Mesenteric fat pad (tissue), 1 donor: ENCODE results near the gene COL18A1. TPM values are rescaled to one million over a fixed set of nuclear protein-coding genes. Genes with fewer than 3 reads are reported as not detected.

Experiments
- DNase-seq: peaks from one replicate; pipeline ENCODE4 v3.0.0-alpha.2; 2020; ENCODE audit warnings: low spot score
- total RNA-seq: library from RNA; stranded (reverse); fragmentation: NEBNext Ultra II Directional; extraction: Animal tissue kit (Norgen Biotek cat#: 25700); gene quantifications from one replicate; pipeline ENCODE4 v1.2.1, GENCODE V29; 2021
- donor health status: DM: yes; HTN: yes; CAD: no.

COL18A1 gene
- total RNA-seq, 1 donor from 2014 or later: 79.8 TPM

GRCh38 chr21:45396620-45396995 lies 8.4 kb upstream of the COL18A1 start:
- peak; percentile 62 for DNase-seq

- DNase-seq: no peak
Observed at GRCh38 chr21:45397381-45397780, 7.6 kb upstream of the COL18A1 start.

GRCh38 chr21:45401054-45401518 lies 3.9 kb upstream of the COL18A1 start:
- DNase-seq: no peak

- DNase-seq: no peak
Observed at GRCh38 chr21:45401916-45402900, 2.8 kb upstream of the COL18A1 start.

GRCh38 chr21:45403133-45403824 lies 1.7 kb upstream of the COL18A1 start:
- DNase-seq: no peak

GRCh38 chr21:45403825-45404729 lies 888 bp upstream of the COL18A1 start:
- no peak for DNase-seq

GRCh38 chr21:45405271-45405818 lies 380 bp downstream of the COL18A1 start:
- no peak for DNase-seq

- DNase-seq: no peak
Observed at GRCh38 chr21:45405819-45406762, 1.1 kb downstream of the COL18A1 start.

GRCh38 chr21:45406801-45407628 lies 2.0 kb downstream of the COL18A1 start:
- no peak for DNase-seq

GRCh38 chr21:45407629-45408247 lies 2.8 kb downstream of the COL18A1 start:
- DNase-seq: no peak

GRCh38 chr21:45408271-45408791 lies 3.4 kb downstream of the COL18A1 start:
- DNase-seq: no peak

- DNase-seq: no peak
Observed at GRCh38 chr21:45408801-45409261, 3.9 kb downstream of the COL18A1 start.

- no peak for DNase-seq
Observed at GRCh38 chr21:45409466-45410150, 4.6 kb downstream of the COL18A1 start.

GRCh38 chr21:45410151-45410864 lies 5.3 kb downstream of the COL18A1 start:
- DNase-seq: no peak

GRCh38 chr21:45410865-45411809 lies 6.2 kb downstream of the COL18A1 start:
- no peak for DNase-seq

GRCh38 chr21:45411810-45412206 lies 6.8 kb downstream of the COL18A1 start:
- no peak for DNase-seq
